SK-N-SH treated with all-trans-retinoic acid at 6 μM for 48 hours (cell line): ENCODE results near the gene B4GALT7.

Experiments
- ATAC-seq: fragments of 200-7000 bp; cut with Tn5 transposase; 3 replicates; pipeline ENCODE4 v1.9.1; 2020; ENCODE audit warnings: mild to moderate bottlenecking, moderate library complexity
- ARNTL ChIP-seq: fragments of 450-650 bp; formaldehyde crosslinking; IDR thresholded peaks from 2 replicates; pipeline ENCODE4 v1.5.0; 2020; ENCODE audit warnings: low read depth, mild to moderate bottlenecking, moderate library complexity, borderline replicate concordance
- BACH2 ChIP-seq: fragments of 250-450 bp; sonication (Bioruptor Pico); IDR thresholded peaks from 2 replicates; pipeline ENCODE4 v1.9.0; 2021; ENCODE audit warnings: mild to moderate bottlenecking, borderline replicate concordance
- CSDC2 ChIP-seq: fragments of 250-450 bp; sonication (Bioruptor Pico); IDR thresholded peaks from 2 replicates; pipeline ENCODE4 v1.5.0; 2020; ENCODE audit warnings: mild to moderate bottlenecking, moderate library complexity
- CSRNP3 ChIP-seq: fragments of 250-450 bp; sonication (Bioruptor Pico); IDR thresholded peaks from 2 replicates; pipeline ENCODE4 v1.5.1; 2021; ENCODE audit warnings: mild to moderate bottlenecking, moderate library complexity
- ESRRG ChIP-seq: fragments of 250-450 bp; sonication (Bioruptor Pico); IDR thresholded peaks from 2 replicates; pipeline ENCODE4 v1.6.1; 2021; ENCODE audit warnings: mild to moderate bottlenecking
- ISL1 ChIP-seq: fragments of 250-450 bp; sonication (Bioruptor Pico); IDR thresholded peaks from 2 replicates; pipeline ENCODE4 v2.1.2; 2022; ENCODE audit warnings: mild to moderate bottlenecking, moderate library complexity
- POU6F1 ChIP-seq: fragments of 250-450 bp; sonication (Bioruptor Pico); IDR thresholded peaks from 2 replicates; pipeline ENCODE4 v1.8.0; 2021; ENCODE audit warnings: low read depth, mild to moderate bottlenecking, moderate library complexity, borderline replicate concordance
- PPARA ChIP-seq: fragments of 250-450 bp; sonication (Bioruptor Pico); IDR thresholded peaks from 2 replicates; pipeline ENCODE4 v1.5.0; 2020; ENCODE audit warnings: mild to moderate bottlenecking, borderline replicate concordance
- SNAI2 ChIP-seq: fragments of 250-450 bp; sonication (Bioruptor Pico); IDR thresholded peaks from 2 replicates; pipeline ENCODE4 v1.5.0; 2020; ENCODE audit warnings: mild to moderate bottlenecking, moderate library complexity
- TCF4 ChIP-seq: fragments of 250-450 bp; sonication (Bioruptor Pico); IDR thresholded peaks from 2 replicates; pipeline ENCODE4 v1.8.0; 2021; ENCODE audit warnings: mild to moderate bottlenecking, moderate library complexity, borderline replicate concordance
- TSHZ2 ChIP-seq: fragments of 250-450 bp; sonication (Bioruptor Pico); IDR thresholded peaks from 2 replicates; pipeline ENCODE4 v1.5.0; 2020; ENCODE audit warnings: mild to moderate bottlenecking, moderate library complexity
- ZC3H10 ChIP-seq: fragments of 250-450 bp; sonication (Bioruptor Pico); IDR thresholded peaks from 2 replicates; pipeline ENCODE4 v1.5.1; 2021; ENCODE audit warnings: mild to moderate bottlenecking, moderate library complexity
- ZFP3 ChIP-seq: fragments of 250-450 bp; sonication (Bioruptor Pico); IDR thresholded peaks from 2 replicates; pipeline ENCODE4 v1.5.0; 2020; ENCODE audit warnings: mild to moderate bottlenecking, moderate library complexity
- ZFP30 ChIP-seq: fragments of 450-650 bp; formaldehyde crosslinking; IDR thresholded peaks from 2 replicates; pipeline ENCODE4 v1.5.0; 2022; ENCODE audit warnings: mild to moderate bottlenecking, moderate library complexity
- ZNF565 ChIP-seq: fragments of 450-650 bp; formaldehyde crosslinking; conservative IDR thresholded peaks from 2 replicates; pipeline ENCODE4 v1.5.0; 2020; ENCODE audit warnings: low read depth, mild to moderate bottlenecking, moderate library complexity
- ZNF70 ChIP-seq: fragments of 450-650 bp; formaldehyde crosslinking; IDR thresholded peaks from 2 replicates; pipeline ENCODE4 v1.5.0; 2020; ENCODE audit warnings: mild to moderate bottlenecking, moderate library complexity
- TF ChIP-seq, protein P1 (sequence below): fragments of 250-450 bp; sonication (Bioruptor Pico); IDR thresholded peaks from 2 replicates; pipeline ENCODE4 v1.8.0; 2020; ENCODE audit warnings: mild to moderate bottlenecking, moderate library complexity, borderline replicate concordance
- TF ChIP-seq, protein P2 (sequence below): fragments of 250-450 bp; sonication (Bioruptor Pico); IDR thresholded peaks from 2 replicates; pipeline ENCODE4 v1.5.1; 2020; ENCODE audit warnings: low read depth, mild to moderate bottlenecking, moderate library complexity

The B4GALT7 gene

DNA sequence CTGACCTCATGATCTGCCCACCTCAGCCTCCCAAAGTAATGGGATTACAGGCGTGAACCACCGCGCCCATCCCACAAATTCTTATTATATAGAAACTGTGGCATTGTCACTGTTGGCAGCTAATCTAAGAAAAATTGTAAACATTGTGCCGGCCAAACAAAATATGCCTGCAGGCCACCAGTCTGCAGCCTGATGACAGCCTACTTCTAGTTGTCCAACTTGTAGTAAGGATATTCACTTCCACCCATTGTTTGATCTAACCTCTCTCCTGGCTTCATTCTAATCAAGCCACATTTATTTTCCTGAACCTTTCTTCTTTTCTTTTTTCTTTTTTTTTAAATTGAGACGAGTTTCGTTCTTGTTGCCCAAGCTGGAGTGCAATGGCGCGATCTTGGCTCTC is 21.6 kb upstream of the B4GALT7 start (continued):
- TF ChIP-seq POU6F1 (CRISPR knock-in tag) (no peak), BACH2 (CRISPR knock-in tag) (no peak), ZNF70 (CRISPR knock-in tag) (no peak), ARNTL (CRISPR knock-in tag) (no peak), ZNF565 (no peak), CSDC2 (CRISPR knock-in tag) (no peak), CSRNP3 (no peak)

GRCh38 chr5:177588413-177588909 is 11.5 kb upstream of the B4GALT7 start:
- no peak for TF ChIP-seq CSRNP3
- TF ChIP-seq ZNF565: no peak
- TF ChIP-seq BACH2 (CRISPR knock-in tag): no peak
- no peak for TF ChIP-seq CSDC2 (CRISPR knock-in tag)
- TF ChIP-seq, protein P1, sequence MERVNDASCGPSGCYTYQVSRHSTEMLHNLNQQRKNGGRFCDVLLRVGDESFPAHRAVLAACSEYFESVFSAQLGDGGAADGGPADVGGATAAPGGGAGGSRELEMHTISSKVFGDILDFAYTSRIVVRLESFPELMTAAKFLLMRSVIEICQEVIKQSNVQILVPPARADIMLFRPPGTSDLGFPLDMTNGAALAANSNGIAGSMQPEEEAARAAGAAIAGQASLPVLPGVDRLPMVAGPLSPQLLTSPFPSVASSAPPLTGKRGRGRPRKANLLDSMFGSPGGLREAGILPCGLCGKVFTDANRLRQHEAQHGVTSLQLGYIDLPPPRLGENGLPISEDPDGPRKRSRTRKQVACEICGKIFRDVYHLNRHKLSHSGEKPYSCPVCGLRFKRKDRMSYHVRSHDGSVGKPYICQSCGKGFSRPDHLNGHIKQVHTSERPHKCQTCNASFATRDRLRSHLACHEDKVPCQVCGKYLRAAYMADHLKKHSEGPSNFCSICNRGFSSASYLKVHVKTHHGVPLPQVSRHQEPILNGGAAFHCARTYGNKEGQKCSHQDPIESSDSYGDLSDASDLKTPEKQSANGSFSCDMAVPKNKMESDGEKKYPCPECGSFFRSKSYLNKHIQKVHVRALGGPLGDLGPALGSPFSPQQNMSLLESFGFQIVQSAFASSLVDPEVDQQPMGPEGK (CRISPR knock-in tag): no peak
- TF ChIP-seq PPARA: no peak
- no peak for TF ChIP-seq POU6F1 (CRISPR knock-in tag)
- no peak for TF ChIP-seq SNAI2 (CRISPR knock-in tag)
- TF ChIP-seq TSHZ2 (CRISPR knock-in tag): no peak
- no peak for TF ChIP-seq ARNTL (CRISPR knock-in tag)
- TF ChIP-seq ZC3H10 (CRISPR knock-in tag): no peak
- TF ChIP-seq ISL1 (CRISPR knock-in tag): no peak
- TF ChIP-seq ESRRG (CRISPR knock-in tag): no peak
- TF ChIP-seq, all 23 proteins: peak for 0
- no peak for ATAC-seq

- no peak for ATAC-seq
- no peak for TF ChIP-seq BACH2 (CRISPR knock-in tag)
- no peak for TF ChIP-seq TSHZ2 (CRISPR knock-in tag)
- TF ChIP-seq, protein P1 (CRISPR knock-in tag): no peak
- TF ChIP-seq ZFP30: no peak
- no peak for TF ChIP-seq CSDC2 (CRISPR knock-in tag)
- no peak for TF ChIP-seq ESRRG (CRISPR knock-in tag)
- TF ChIP-seq ZFP3 (CRISPR knock-in tag): no peak
- TF ChIP-seq TCF4 (CRISPR knock-in tag): no peak
- TF ChIP-seq, protein P2, sequence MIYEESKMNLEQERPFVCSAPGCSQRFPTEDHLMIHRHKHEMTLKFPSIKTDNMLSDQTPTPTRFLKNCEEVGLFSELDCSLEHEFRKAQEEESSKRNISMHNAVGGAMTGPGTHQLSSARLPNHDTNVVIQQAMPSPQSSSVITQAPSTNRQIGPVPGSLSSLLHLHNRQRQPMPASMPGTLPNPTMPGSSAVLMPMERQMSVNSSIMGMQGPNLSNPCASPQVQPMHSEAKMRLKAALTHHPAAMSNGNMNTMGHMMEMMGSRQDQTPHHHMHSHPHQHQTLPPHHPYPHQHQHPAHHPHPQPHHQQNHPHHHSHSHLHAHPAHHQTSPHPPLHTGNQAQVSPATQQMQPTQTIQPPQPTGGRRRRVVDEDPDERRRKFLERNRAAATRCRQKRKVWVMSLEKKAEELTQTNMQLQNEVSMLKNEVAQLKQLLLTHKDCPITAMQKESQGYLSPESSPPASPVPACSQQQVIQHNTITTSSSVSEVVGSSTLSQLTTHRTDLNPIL (CRISPR knock-in tag): no peak
Measured at GRCh38 chr5:177590406-177590805, 9.5 kb upstream of the B4GALT7 start.
